HG03521 (cell line): Measurements from ENCODE around the gene PJA1.

ENCODE experiments used
- ATAC-seq: cut with Tn5 transposase; IDR thresholded peaks from one replicate; pipeline ENCODE4 v1.9.1; 2021; ENCODE audit warnings: mild to moderate bottlenecking, moderate library complexity; ENCODE audit not compliant: unreplicated experiment

Gene PJA1

GRCh38 chrX:69119122-69119521 lies 46.1 kb downstream of the PJA1 start:
- ATAC-seq = no peak

- ATAC-seq = no peak
Observed at GRCh38 chrX:69117876-69118526, 47.3 kb downstream of the PJA1 start.

- ATAC-seq = no peak
Observed at GRCh38 chrX:69116077-69116476, 49.2 kb downstream of the PJA1 start.

GRCh38 chrX:69113723-69114122 lies 51.5 kb downstream of the PJA1 start:
- ATAC-seq = no peak
